Lower leg skin (tissue), 3 donors: ENCODE data around the gene OCIAD1.

Experiments used
- CTCF ChIP-seq, 3 donors: fragments of 450-650 bp; IDR thresholded peaks; one replicate each; pipeline ENCODE4 v1.5.1; 2016; ENCODE audit warnings: antibody characterized with exemption in 3 of 3, mild to moderate bottlenecking in 3 of 3, moderate library complexity in 2 of 3
- POLR2A ChIP-seq, 2 donors: fragments of 450-650 bp; IDR thresholded peaks; one replicate each; pipeline ENCODE4 v1.6.1; 2016 to 2017; ENCODE audit warnings: antibody characterized with exemption in 2 of 2, mild to moderate bottlenecking in 1 of 2, moderate library complexity in 1 of 2

GRCh38 chr4:48792348-48793006, 38.4 kb upstream of the OCIAD1 start:
- TF ChIP-seq CTCF (IDR thresholded peaks at IDR 0.05), result no peak
- no peak for TF ChIP-seq POLR2A (IDR thresholded peaks at IDR 0.05)
